ENCODE results near the gene STPG1. TPM values are rescaled to one million over a fixed set of nuclear protein-coding genes. Genes with fewer than 3 reads are reported as not detected.

Gene STPG1
- total RNA-seq, 1 donor from 2014 or later = 10.0 TPM

DNA sequence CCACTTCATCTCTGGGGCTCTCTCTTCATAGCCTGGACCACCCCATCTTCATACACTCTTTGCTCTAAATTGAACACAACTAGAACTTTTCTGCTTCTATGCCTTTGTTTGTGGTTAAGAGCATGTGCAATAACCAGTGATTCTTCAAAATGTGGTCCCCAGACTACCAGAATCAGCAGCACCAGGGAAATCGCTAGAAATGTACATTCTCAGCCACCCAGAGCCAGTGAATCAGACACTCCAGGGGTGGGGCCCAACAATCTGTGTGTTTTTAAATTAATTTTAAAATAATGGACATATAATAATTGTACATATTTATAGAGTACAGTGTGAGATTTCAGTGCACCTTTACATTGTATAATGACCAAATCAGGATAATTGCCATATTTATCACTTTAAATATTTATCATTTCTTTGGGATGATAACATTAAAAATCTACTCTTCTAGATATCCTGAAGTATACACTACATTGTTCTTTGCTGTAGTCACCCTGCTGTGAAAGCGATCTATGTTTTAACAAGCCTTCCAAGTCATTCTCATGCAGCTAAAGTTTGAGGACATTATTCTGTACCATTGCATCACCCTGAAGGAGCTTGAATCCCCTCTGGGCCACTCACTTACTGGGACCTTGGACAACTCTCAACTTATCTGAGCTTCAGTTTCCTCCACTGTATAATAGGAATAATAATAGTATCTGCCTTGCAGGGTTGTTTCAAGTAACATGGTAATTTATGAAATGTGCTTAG lies 83.6 kb downstream of the STPG1 start:
- TF ChIP-seq, protein P1, sequence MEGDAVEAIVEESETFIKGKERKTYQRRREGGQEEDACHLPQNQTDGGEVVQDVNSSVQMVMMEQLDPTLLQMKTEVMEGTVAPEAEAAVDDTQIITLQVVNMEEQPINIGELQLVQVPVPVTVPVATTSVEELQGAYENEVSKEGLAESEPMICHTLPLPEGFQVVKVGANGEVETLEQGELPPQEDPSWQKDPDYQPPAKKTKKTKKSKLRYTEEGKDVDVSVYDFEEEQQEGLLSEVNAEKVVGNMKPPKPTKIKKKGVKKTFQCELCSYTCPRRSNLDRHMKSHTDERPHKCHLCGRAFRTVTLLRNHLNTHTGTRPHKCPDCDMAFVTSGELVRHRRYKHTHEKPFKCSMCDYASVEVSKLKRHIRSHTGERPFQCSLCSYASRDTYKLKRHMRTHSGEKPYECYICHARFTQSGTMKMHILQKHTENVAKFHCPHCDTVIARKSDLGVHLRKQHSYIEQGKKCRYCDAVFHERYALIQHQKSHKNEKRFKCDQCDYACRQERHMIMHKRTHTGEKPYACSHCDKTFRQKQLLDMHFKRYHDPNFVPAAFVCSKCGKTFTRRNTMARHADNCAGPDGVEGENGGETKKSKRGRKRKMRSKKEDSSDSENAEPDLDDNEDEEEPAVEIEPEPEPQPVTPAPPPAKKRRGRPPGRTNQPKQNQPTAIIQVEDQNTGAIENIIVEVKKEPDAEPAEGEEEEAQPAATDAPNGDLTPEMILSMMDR (IDR thresholded peaks at IDR 0.05; ENCODE audit: unreplicated experiment) = no peak
- Mint-ChIP-seq H3K27ac (ENCODE audit: unreplicated experiment) (no peak overlapping the region), H3K4me3 (ENCODE audit: unreplicated experiment) (no peak overlapping the region), H3K9me3 (ENCODE audit: unreplicated experiment) (no peaks in the 10 kb centered on the region), H3K4me1 (ENCODE audit: unreplicated experiment) (peaks cover 15% of the 10 kb centered on the region), H3K27me3 (ENCODE audit: unreplicated experiment) (peaks cover 4% of the 10 kb centered on the region), H3K36me3 (ENCODE audit: low read depth, unreplicated experiment) (peaks cover 3% of the 10 kb centered on the region)
- no peak for DNase-seq (ENCODE audit: low spot score)

DNA sequence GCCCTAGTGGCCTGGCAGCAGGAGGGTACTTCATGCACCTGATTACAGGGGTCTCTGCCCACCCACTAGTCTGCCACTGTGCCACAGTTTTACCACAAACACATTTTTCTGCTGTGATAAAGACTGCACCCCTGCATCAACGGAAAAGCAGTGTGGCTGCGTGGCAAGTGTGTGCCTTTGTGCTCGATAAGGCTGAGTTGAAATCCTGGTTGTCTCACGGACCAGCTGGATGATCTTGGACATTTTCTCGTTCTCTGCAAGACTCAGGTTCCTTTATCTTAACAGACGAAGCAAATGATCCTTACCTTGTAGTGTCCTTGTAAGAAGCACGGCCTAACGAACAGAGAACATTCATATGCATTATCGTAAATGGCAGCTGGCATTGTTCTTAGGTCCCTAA lies 84.3 kb downstream of the STPG1 start:
- H3K27me3 Mint-ChIP-seq (ENCODE audit: unreplicated experiment) = peaks cover 4% of the 10 kb centered on the region
- peaks cover 15% of the 10 kb centered on the region for H3K4me1 Mint-ChIP-seq (ENCODE audit: unreplicated experiment)
- no peaks in the 10 kb centered on the region for H3K9me3 Mint-ChIP-seq (ENCODE audit: unreplicated experiment)
- TF ChIP-seq, protein P1 (IDR thresholded peaks at IDR 0.05; ENCODE audit: unreplicated experiment) = no peak
- peaks cover 3% of the 10 kb centered on the region for H3K36me3 Mint-ChIP-seq (ENCODE audit: low read depth, unreplicated experiment)
- no peak overlapping the region for H3K27ac Mint-ChIP-seq (ENCODE audit: unreplicated experiment)
- no peak overlapping the region for H3K4me3 Mint-ChIP-seq (ENCODE audit: unreplicated experiment)
- DNase-seq (ENCODE audit: low spot score) = no peak

DNA sequence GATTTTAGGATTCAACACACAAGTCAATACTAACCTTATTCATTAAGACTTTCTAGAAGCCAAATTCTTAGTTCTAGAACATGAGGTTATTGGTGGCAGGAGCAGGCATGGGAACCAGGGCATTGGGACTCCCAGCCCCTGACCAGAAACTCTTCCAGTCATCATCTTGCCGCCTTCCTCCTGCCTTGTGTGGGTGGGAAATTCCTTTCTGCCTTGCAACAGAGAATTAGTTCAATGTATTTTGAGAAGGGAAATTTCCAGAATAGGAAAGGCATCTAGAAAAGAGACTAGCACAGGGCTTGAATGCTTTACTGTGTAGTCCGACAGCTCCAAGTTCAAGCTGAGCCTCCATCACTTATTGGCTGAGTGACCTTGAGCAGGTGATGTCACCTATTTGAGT lies 85.7 kb downstream of the STPG1 start:
- H3K36me3 Mint-ChIP-seq (ENCODE audit: low read depth, unreplicated experiment) = peaks cover 3% of the 10 kb centered on the region
- TF ChIP-seq, protein P1 (IDR thresholded peaks at IDR 0.05; ENCODE audit: unreplicated experiment) = no peak
- no peaks in the 10 kb centered on the region for H3K9me3 Mint-ChIP-seq (ENCODE audit: unreplicated experiment)
- no peak for DNase-seq (ENCODE audit: low spot score)
- peaks cover 9% of the 10 kb centered on the region for H3K4me1 Mint-ChIP-seq (ENCODE audit: unreplicated experiment)
- H3K27me3 Mint-ChIP-seq (ENCODE audit: unreplicated experiment) = peaks cover 12% of the 10 kb centered on the region
- no peak overlapping the region for H3K27ac Mint-ChIP-seq (ENCODE audit: unreplicated experiment)
- H3K4me3 Mint-ChIP-seq (ENCODE audit: unreplicated experiment) = no peak overlapping the region

DNA sequence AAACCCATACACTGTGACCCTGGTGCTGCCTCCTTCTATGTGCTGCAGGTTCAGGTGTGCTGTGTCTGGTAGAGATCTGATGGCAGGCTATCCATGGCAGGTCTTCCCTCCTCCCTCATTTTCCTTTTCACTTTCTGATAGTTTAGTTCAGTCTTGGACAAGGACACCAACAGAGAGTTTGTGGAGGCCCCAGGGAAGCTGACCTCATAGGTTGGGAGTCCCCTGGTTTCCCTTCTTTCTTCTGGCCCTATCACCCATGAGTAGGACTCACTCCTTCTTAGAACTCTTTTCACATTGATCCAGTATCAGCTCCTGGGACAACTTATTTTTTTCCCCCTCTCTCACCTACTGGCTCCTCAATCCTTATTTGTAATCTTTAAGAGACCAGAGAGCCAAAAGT lies 86.1 kb downstream of the STPG1 start:
- Mint-ChIP-seq H3K27me3 (ENCODE audit: unreplicated experiment) (peaks cover 12% of the 10 kb centered on the region), H3K36me3 (ENCODE audit: low read depth, unreplicated experiment) (peaks cover 3% of the 10 kb centered on the region), H3K9me3 (ENCODE audit: unreplicated experiment) (no peaks in the 10 kb centered on the region), H3K27ac (ENCODE audit: unreplicated experiment) (no peak overlapping the region), H3K4me1 (ENCODE audit: unreplicated experiment) (peaks cover 9% of the 10 kb centered on the region), H3K4me3 (ENCODE audit: unreplicated experiment) (no peak overlapping the region)
- TF ChIP-seq, protein P1 (IDR thresholded peaks at IDR 0.05; ENCODE audit: unreplicated experiment) = no peak
- no peak for DNase-seq (ENCODE audit: low spot score)

DNA sequence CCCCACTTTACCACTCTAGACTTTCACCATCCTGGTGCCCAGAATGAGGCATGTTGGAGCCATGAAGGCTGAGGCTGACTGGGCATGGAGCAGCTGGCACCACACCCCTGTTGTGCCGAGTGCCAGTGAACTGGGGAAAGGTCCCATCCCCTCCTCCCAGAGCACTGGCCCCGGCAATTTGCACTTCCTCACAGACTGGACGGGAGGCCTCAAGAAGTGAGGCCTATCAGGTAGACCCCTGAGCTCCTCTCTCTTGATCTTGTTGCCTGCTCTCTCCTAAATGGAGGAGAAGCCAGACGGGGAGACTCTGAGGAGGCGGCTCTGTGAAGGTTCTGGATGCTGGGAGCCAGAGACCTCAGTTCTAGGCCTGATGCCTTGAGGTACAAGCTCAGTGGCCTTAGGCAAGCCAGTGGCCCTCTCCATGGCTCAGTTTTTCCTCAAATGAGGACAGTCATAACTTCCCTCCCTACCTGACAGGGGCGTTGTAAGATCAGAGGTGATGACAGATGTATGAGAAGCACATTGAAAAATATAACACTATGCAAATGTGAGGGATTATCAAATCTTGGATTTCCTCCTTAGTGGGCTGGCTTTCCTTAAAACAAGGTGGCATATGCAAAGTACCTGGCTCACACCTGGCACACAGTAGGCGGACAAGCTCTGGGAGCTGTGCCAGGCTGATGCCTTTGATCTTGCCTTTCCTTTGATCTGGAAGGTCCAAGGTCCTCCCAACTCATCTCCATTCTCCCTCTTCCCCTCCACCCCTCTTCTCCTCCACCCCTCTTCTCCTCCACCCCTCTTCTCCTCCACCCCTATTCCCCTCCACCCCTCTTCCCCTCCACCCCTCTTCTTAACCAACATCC lies 87.8 kb downstream of the STPG1 start:
- H3K27me3 Mint-ChIP-seq (ENCODE audit: unreplicated experiment) = peaks cover 12% of the 10 kb centered on the region
- no peak for DNase-seq (ENCODE audit: low spot score)
- TF ChIP-seq, protein P1 (IDR thresholded peaks at IDR 0.05; ENCODE audit: unreplicated experiment) = no peak
- H3K9me3 Mint-ChIP-seq (ENCODE audit: unreplicated experiment) = no peaks in the 10 kb centered on the region
- peaks cover 14% of the 10 kb centered on the region for H3K4me1 Mint-ChIP-seq (ENCODE audit: unreplicated experiment)
- no peaks in the 10 kb centered on the region for H3K36me3 Mint-ChIP-seq (ENCODE audit: low read depth, unreplicated experiment)
- H3K4me3 Mint-ChIP-seq (ENCODE audit: unreplicated experiment) = no peak overlapping the region
- no peak overlapping the region for H3K27ac Mint-ChIP-seq (ENCODE audit: unreplicated experiment)

Data from endothelial cell (in vitro differentiated cells).